CD4-positive, alpha-beta T cell treated with Interferon alpha-2 for 1 hour (primary cell): ENCODE data around the gene TNPO1.
A peak's percentile ranks its signal among the peaks of the same experiment; 100 is the strongest.

Experiments
- DNase-seq, 2 donors: peaks; one replicate each; pipeline ENCODE4 v3.0.0-alpha.2; 2020 to 2022

Gene TNPO1

DNA sequence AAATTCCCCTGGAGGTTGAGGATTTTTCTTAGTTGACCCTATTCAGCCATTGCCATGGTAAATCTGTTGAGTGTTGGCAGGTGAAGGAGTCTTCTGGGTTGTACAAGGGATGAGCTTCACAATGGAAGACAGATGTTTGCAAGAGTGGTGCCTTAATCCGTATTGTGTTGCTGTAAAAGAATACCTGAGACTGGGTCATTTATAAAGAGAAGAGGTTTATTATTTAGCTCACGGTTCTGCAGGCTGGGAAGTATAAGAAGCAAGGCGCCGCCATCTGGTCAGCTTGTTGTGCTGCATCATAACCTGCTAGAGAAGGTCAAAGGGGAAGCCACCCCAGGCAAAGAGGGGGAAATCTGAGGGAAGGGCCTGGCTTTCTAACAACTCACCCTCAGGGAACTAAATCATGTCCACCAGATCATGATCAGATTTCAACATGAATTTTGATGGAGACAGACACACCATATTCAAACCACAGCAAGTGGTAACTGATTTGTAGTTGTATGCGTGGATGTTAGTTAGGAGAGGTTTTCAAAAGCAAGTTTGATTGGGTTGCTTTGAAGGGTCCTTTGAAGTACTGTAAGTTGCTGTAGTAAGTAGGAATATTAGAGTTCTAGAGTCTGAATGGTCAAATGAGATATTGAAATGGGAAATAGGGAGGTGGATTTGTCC lies 2.5 kb downstream of the TNPO1 start:
- peak; percentile 59 to 64 for DNase-seq

DNA sequence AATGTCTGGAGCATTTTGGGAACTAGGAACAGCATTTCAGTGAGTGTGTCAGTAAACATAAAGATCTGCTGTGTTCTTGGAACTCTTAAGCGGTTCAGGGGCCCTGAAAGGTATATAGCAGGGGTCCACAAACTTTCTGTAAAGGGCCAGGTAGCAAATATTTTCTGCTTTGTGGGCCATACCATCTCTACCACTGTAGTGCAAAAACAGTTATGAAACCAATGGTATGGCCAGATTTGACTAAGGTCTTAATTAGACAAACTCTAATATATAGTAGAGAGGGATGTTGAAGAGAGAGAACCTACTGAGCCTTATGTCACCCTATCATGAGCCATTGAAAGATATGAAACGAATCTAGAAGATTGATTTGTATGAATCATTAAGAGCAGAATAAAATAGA lies 5.3 kb downstream of the TNPO1 start:
- no peak for DNase-seq

DNA sequence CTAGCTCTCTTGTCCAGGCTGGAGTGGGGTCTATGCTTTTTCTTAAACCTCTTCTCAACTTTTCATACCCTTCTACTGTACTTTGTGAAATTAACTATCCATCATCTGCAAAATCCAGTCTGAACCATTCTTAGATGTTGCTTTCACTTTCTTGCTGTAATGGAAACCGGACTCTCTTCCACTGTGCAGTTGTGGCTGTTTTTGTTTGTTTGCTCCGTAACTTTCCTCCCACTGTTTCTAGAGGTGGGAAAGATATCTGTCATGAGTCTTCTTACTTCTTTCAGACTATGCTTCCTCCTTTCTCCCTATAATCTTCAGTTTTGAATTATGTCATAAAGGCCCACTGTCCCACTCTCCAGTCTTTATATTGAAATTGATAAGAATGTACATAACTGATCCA lies 6.5 kb downstream of the TNPO1 start:
- DNase-seq = no peak

DNA sequence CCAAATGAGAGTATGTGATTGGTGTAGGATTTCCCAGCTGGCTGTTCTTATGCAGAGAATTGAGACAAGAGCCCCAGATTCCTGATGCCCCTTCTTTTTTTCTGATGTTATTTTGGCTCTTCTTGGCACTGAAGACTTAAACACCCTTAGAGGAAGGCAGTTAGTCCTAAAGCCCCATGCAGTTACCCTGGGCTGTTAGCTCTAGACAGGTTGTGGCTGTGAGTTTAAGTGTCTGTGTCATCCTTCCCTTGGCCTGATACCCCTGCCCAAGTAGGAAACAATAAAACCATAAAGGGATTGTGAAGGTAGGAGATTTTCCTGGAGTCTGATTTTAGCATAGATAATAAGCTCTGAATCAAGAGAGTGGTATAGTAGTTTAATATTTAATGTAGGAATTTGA lies 13.2 kb downstream of the TNPO1 start:
- DNase-seq = no peak

DNA sequence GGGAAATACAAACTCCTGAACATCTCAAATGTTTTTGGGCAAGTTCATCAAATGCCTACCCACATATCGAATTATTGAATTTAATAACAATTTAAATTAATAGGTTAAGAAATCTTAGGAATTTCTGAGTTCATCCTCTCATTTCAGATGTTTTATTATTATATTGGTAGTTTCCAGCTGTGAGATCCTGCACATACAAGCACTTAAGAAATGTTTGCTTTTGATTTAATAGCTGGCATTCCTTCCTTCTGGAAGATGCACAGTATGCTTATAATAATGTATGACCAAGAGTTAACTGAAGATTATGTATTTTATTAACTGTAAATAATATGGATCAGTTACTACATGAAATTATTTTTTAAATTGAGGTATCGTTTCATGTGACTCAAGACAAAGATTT lies 13.9 kb downstream of the TNPO1 start:
- no peak for DNase-seq

DNA sequence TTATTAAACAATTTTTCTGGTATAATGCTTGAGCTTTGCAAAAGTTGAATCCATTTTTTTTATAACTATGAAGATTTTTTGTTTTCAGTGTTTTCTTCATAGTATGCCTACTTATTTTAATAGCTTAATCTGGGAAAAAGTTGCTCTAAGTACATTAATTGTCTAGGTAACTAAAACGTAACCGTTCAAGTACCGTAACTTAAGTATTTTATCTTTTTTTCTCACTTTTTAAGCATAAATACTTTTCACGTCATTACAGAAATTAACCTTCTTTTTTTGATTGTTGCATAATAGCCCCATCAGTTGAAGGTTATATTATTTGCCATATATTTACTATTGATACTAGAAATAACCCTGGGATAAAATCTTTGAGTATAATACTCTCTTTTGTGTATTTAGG lies 15.2 kb downstream of the TNPO1 start:
- DNase-seq = no peak

DNA sequence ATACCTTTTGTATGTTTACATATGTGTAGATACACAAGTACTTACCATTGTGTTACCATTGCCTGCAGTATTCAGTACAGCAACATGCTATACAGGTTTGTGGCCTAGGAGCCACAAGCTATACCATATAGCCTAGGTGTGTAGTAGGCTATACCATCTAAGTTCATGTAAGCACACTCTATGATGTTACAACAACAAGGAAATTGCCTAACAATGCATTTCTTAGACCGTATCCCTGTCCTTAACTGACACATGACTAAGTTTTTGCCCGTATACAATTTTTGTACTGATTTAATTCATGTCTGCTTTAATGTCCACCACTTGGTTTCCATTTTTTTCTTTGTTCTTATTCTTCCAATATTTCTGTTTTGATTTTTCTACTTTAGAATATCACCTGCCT lies 18.5 kb downstream of the TNPO1 start:
- DNase-seq = no peak

DNA sequence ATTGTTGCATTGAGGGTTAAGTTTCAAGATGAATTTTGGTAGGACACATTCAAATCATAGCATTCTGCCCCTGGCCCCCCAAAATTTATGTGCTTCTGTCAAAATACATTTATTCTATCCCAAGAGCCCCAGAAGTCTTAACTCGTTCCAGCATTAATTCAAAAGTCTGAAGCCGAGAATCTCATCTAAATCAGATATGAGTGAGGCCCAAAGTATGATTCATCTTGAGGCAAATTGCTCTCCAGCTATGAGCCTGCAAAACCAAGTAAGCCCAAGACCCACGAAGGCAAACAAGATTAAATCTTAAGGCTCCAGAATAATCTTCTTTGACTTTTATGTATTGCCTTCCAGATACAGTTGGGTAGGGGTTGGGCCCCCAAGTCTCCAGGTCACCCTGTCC lies 19.2 kb downstream of the TNPO1 start:
- no peak for DNase-seq

DNA sequence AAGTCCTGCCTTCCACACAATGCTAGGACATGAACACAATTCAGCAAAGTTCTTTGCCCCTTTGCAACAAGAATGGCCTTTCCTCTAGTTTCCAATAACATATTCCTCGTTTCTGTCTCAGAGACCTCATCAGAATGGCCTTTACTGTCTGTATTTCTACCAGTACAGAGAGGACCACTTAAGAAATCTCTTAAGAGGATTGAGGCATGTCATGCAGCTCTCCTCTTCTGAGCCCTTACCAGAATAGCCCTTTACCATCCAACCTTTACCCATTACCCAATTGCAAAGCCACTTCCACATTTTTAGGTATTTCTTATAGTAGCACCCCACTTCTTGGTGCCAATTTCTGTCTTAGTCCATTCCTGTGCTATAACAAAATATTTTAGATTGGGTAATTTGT lies 20.3 kb downstream of the TNPO1 start:
- no peak for DNase-seq

DNA sequence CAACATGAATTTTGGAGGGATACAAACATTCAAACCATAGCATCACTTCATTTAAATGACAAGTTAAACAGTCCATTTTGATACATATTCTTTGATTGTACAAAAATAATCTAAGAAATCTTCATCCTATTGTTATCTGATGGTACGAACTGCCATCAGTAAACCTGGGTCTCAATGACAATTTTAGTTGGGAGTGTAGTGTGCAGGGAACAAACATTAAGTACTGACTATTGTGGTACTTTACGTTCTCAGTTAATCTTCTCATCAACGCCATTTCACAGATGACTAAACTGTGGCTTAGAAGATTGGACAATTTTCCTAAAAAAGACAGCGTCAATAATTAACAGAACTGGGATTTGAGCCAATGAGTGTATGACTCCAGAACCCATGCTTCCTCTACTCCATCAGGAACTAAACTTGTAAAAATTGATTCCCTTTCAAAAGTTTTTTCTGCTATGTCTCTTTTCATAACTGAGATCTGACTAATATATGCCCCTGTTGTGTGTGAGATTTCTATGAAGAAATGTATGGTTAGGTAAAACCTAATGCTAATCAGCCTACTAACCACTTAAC lies 21.1 kb downstream of the TNPO1 start:
- no peak for DNase-seq

DNA sequence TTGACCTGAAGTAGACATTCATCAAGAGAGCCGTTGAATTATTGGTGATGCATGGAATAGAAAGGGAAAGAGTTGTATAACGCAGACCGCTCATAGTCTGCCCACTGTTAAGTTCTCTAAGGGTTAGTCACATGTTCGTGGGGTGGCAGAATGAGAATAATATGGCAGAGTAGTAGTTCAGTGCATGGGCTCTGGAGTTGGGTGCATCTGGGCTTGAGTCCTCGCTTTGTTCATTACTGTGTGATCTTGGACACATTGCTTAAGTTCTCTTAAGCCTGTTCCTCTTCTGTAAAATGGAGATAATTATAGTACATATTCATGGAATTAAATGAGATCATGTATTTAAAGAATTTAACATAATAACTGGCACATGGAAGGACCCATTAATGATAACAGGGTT lies 23.6 kb downstream of the TNPO1 start:
- no peak for DNase-seq

DNA sequence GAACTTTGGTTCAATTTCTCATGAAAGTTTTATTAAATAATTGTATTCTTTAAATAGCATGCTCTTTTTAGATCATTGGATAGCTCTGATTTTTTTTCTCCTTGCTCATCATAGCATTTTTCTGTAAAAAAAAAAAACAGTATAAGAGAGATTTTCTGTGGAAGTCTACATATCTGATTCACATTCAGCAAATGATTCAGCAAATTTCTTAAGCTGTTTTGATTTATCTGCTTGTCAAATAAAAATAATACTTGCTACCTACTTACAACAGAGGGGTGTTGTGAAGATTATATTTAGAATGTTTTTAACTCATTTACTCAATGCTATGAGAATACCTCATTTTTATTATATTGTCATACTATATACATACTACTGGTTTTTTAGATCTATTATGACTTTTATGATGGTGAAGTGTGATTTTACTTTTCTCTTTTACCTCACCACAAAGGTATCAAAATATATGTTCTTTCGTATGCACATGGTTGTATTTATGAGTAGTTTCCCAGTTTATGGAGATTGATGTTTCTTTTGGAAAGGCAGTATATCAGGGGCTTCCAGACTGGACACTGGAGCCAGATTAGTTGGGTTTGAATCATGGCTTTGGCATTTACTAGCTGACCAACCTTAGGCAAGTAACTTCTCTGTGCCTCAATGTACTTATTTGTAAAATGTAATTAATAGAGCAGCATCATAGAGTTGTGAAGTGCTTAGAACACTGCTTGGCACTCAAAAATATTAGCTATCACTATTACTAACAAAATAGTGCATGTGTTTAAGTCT lies 25.5 kb downstream of the TNPO1 start:
- DNase-seq = no peak

DNA sequence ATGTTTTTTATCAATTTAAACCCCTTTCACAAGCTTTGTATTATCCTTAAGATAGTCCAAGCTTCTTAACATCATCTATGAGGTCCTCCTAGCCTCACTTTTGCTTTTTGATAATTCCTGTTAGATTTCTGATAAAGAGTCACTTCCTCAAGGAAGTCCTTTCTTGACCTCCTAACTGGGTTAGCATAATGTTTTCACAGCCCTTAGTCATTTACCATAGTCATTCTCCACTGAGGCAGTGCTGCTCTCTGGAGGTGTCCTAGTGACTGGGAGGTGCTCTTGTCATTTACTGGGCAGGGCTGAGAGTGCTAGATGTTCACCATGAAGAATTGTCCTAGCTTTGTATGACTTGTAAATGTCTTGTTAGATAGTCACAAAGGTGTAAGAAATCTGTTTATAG lies 26.4 kb downstream of the TNPO1 start:
- peak in 1 of 2 donors; percentile 4 for DNase-seq

DNA sequence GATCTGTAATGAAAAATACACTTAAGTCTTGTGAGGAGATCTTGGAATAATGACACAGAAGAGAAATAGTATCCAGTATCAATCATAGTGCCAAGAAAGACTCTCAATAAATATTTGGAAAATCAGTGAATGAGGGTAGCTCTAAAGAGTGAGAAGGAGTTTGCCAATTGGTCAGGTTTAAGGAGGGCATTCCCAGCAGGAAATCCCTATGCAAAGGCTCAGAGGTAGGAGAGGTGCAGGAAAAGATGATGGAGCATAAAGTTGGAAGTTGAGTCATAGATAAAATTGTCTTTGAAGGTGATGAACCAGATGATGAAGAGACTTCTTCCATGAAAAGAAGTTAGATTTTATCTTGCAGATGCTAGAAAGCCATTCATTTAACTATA lies 27.8 kb downstream of the TNPO1 start:
- no peak for DNase-seq

DNA sequence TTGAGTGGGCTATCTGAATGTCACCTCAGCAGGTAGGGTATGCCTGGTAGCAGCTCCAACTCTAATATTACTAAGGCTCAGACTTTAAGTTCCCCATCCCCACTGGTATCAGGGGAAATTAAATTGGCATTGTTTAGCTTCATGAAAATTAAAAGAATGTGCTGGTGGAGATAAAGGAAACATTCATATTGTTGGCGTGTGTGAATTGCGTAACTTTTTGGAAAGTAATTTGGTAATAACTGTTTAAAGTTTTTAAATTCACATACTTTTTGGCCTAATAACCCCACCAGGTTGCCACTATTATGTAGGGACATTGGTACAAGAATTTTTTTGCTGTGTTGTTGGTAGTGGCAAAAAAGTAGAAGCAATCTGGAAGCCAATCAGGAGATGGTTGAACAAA lies 29.4 kb downstream of the TNPO1 start:
- no peak for DNase-seq

DNA sequence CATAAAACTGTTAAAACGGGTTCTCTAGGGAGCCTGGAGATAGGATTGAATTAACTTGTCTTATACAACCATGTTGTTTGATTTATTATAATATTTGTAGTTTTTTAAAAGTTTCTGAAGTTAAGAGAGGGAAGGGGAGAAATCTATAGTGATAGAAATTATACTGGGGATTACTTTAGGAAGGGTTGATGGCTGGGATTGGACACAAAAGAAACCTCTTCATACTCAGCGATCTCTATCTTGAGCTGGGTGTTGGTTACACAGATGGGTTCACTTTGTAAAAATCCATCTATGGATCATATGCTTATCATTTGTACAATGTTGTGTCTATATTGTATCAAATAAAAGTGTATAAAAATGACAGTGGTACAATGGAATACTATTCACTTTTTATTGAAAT lies 30.0 kb downstream of the TNPO1 start:
- DNase-seq = no peak

DNA sequence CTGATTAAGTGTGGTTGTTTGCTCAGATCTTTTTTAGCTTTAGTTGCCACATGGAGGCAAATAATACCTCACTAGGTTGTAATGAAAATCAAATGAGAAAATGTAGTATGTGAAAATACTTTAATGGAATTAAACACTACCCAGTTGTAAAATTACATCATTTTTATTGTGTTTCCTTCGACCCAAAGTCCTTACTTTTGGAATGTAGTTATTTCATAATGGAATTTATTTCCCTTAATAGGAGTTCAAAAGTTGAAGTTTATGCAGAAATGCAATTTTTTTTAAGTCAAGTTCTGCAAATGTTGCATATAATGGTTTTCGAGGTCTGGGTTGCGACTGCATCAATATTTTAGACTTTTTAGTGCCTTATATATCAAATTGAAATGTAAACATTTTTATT lies 31.0 kb downstream of the TNPO1 start:
- DNase-seq = no peak

DNA sequence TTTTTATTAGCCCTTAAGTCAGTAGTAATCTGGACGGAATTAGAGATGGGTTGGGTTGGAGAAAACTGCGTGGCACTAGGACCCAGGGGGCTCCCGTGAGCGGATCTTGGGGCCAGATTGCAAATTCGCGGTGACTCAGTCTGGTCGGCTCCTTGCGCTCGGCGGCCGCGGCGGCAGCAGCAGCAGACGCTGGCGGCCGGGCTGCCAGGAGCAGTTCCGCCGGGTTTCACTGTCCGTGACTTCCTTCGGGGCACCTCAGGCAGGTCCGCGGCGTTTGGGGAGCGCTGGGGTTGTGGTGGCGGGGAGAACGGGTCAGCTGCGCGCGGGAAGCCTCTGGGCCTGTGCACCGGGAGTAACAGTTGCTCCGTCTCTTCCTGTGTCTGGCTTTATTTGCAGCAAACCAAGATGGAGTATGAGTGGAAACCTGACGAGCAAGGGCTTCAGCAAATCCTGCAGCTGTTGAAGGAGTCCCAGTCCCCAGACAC lies 31.6 kb downstream of the TNPO1 start:
- peak; percentile 75 to 83 for DNase-seq

DNA sequence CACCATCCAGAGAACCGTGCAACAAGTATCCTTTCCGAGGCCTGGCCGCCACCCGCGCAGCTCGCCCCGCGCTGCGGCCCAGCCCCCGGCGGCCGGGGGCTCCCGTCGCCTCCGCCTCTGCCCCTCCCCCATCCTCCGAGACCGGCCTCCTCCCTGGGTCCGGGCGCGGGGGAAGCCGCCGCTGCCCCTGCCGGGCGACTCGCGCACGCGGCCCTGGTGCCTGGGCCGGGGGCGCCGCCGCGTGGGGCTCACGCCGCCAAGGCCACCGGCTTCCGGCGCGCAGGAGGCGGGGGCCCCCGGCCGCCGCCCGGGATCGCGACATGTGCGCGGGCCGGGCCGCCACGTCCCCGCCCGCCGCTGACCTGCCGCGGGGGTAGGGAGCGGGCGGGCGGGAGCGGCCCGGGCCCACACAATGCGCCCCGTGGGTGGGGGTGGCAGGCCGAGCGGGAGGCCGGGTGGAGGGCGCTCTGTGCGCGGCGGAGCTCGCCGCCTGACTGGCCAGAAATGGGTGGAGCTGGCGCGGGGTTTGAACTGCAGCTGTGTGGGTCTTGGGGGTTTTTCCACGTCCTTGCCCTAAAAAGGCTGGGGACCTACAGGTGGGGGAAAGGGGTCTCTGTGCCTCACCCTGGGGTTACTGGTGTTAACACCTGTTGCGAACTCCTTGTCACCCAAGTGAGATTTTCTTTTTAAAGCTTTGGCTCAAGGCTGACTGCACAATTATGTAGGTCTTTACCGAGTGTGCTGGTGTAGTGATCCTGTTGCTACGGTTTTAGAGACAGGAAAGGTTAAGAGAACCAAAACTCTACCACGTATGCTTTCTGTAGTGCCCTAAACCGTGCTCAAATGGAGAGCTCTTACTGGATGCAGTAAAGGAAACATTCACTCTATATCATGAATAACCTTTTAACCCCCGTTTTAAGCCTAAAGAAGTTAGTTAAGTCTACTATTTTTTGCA lies 32.3 kb downstream of the TNPO1 start:
- peak; percentile 28 to 49 for DNase-seq

DNA sequence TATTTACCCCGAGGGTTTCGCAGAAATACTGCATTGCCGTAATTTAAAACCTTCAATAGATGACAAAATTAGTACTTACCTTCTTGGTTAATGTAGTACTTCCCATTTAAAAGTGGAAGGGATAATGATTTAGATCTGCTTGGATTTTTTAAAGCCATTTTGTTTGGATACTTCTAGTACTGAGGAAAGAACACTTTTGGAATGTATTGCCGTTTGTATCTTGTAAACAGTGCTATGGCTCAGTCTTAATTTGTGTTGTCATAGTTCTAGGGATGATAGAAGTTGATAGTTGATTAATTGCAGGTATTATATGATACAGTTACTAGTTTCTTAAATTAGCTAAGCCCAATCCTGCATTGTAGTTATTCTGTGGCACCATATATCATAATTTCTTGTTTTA lies 33.1 kb downstream of the TNPO1 start:
- DNase-seq = no peak

DNA sequence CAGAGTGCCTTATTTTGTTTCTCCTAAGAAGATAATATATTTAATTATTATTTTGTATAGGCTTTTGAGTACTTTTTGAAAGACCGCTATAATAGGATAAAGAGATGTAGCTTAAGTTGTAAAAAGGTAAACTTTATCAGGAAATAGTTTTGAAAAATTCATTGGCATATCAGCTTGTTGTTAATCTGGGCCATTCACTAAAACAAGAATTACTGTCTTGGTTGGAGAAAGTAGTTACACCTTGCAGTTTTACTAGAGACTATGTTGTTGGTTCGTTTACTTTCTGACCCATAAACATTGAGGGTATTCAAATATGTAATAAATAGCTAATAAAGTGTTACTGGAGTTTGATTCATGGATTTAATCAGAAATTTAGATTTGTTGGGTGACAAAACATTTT lies 33.7 kb downstream of the TNPO1 start:
- no peak for DNase-seq

DNA sequence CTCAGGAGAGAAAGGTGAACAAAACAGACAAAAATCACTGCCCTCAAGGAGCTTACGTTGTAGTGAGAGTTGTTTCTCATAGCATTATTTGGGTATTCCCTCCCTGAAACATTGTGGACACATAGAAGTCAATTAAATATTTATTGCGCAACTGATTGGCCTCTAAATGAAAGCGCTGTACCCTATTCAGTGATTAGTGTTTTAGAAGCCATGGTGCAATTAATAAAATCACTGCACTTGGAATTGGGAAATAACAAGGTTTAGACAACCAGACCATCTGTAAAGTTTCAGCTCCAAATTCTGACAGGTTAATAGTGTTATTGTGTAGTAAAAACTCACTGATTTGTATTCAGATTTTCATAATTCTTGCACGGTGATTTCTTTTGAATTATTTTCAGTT lies 35.9 kb downstream of the TNPO1 start:
- DNase-seq = no peak

DNA sequence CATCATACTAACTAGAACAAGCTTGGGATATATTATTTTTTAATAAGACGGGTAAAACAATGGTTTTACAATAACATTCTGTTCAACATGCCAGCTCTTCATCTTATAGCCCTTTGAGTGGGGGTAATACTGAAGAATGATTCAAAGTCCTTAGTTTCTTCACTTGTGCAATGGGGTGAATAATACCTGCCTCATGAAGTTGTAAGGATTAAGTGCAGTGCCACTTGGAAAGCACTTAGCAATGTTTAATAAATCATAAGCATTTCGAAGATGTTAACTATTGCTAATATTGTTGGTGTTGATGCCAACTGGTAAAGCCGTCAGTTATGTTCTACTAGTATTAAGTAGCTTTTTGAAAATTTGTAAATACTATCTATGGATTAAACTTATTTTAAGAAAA lies 38.0 kb downstream of the TNPO1 start:
- no peak for DNase-seq
